PC-9 (cell line): ENCODE measurements around the gene NPSR1. TPM values are rescaled to one million over a fixed set of nuclear protein-coding genes. Genes with fewer than 3 reads are reported as not detected.

ENCODE experiments used
- BruUV-seq: library from RNA; stranded (reverse); fragments of 400-500 nt; replicated peaks from 2 replicates; lab custom pipeline; 2021; lab: Mats Ljungman, UMichigan
- CTCF ChIA-PET: fragments of 300-600 bp; sonication (Branson Sonifier 250); formaldehyde crosslinking; loops from one replicate; lab custom pipeline; 2022; ENCODE audit warnings: antibody characterized with exemption; lab: Charles Lee
- POLR2A ChIA-PET: fragments of 300-600 bp; sonication (Branson Sonifier 250); formaldehyde crosslinking; loops from one replicate; lab custom pipeline; 2022; ENCODE audit warnings: antibody characterized with exemption; ENCODE audit not compliant: unreplicated experiment; lab: Charles Lee
- DNase-seq, 2 experiments: peaks; one replicate each; pipeline versions ENCODE4 v3.0.0 to v3.0.0-alpha.2; 2015 to 2022; ENCODE audit warnings: mixed read lengths in 1 of 2
- H2AFZ ChIP-seq: fragments of 200-600 bp; sonication (generic); 2 replicates; pipeline ENCODE4 v1.8.1; 2017; ENCODE audit warnings: antibody characterized with exemption
- H3F3A ChIP-seq: fragments of 200-600 bp; sonication (generic); 2 replicates; pipeline ENCODE4 v1.8.1; 2017; ENCODE audit warnings: antibody characterized with exemption, mild to moderate bottlenecking, low read depth; ENCODE audit not compliant: insufficient read depth
- H3K27ac ChIP-seq: fragments of 200-600 bp; sonication (generic); 2 replicates; pipeline ENCODE4 v1.6.1; 2016; ENCODE audit warnings: mixed run types
- H3K27me3 ChIP-seq: fragments of 200-600 bp; sonication (generic); 2 replicates; pipeline ENCODE4 v1.6.1; 2016; ENCODE audit warnings: low read depth, mixed run types; ENCODE audit not compliant: insufficient read depth
- H3K36me3 ChIP-seq: fragments of 200-600 bp; sonication (generic); 2 replicates; pipeline ENCODE4 v1.6.1; 2016; ENCODE audit warnings: low read depth, mixed run types
- H3K4me1 ChIP-seq: fragments of 200-600 bp; sonication (generic); replicated peaks from 2 replicates; pipeline ENCODE4 v1.6.1; 2016; ENCODE audit warnings: mixed run types; ENCODE audit not compliant: insufficient read depth
- H3K4me2 ChIP-seq: fragments of 200-600 bp; sonication (generic); 2 replicates; pipeline ENCODE4 v1.6.1; 2017; ENCODE audit warnings: mixed run types
- H3K4me3 ChIP-seq: fragments of 200-600 bp; sonication (generic); 2 replicates; pipeline ENCODE4 v1.6.1; 2016; ENCODE audit warnings: mixed run types
- H3K79me2 ChIP-seq: fragments of 200-600 bp; sonication (generic); 2 replicates; pipeline ENCODE4 v1.6.1; 2017; ENCODE audit warnings: low read depth, mixed run types
- H3K9me2 ChIP-seq: fragments of 200-600 bp; sonication (generic); 2 replicates; pipeline ENCODE4 v1.8.1; 2017; ENCODE audit warnings: mild to moderate bottlenecking; ENCODE audit not compliant: insufficient read depth
- H3K9me3 ChIP-seq: fragments of 200-600 bp; sonication (generic); 2 replicates; pipeline ENCODE4 v1.8.1; 2016; ENCODE audit warnings: low read depth; ENCODE audit not compliant: insufficient read depth
- H4K20me1 ChIP-seq: fragments of 200-600 bp; sonication (generic); 2 replicates; pipeline ENCODE4 v1.8.1; 2017; ENCODE audit not compliant: insufficient read depth
- EZH2 ChIP-seq: fragments of 200-600 bp; sonication (generic); IDR thresholded peaks from 2 replicates; pipeline ENCODE4 v1.8.0; 2017; ENCODE audit warnings: antibody characterized with exemption, low read depth
- intact Hi-C: fragments of 100-400 bp; cut with micrococcal nuclease; formaldehyde crosslinking; loops from one replicate; pipeline ENCODE4 v1.10.0; 2022; ENCODE audit not compliant: unreplicated experiment
- total RNA-seq: library from RNA; stranded (reverse); gene quantifications from 2 replicates; pipeline ENCODE4 v1.2.3, GENCODE V29; 2021
- TF ChIP-seq, protein P1 (sequence below): fragments of 200-600 bp; sonication (generic); conservative IDR thresholded peaks from 2 replicates; pipeline ENCODE4 v1.6.1; 2017; ENCODE audit warnings: mixed run types, antibody characterized with exemption, mild to moderate bottlenecking, moderate library complexity

The NPSR1 gene
- total RNA-seq, 1 experiment from 2014 or later: not detected

GRCh38 chr7:34718867-34719266 lies 60.8 kb downstream of the NPSR1 start:
- Histone ChIP-seq H3F3A (no peaks in the 10 kb centered on the region), H3K27me3 (no peaks in the 10 kb centered on the region), H3K4me1 (0 out of 2 replicates have a peak, but pooled peaks cover 3% of the 10 kb centered on the region), H3K4me3 (no peak overlapping the region), H3K4me2 (no peak overlapping the region), H3K27ac (no peak overlapping the region), H4K20me1 (no peaks in the 10 kb centered on the region), H3K79me2 (no peaks in the 10 kb centered on the region), H2AFZ (no peak overlapping the region), H3K36me3 (no peaks in the 10 kb centered on the region), H3K9me3 (no peaks in the 10 kb centered on the region), H3K9me2 (no peaks in the 10 kb centered on the region)
- ChIA-PET POLR2A (no interaction called here), CTCF (no interaction called here)
- TF ChIP-seq, protein P1, sequence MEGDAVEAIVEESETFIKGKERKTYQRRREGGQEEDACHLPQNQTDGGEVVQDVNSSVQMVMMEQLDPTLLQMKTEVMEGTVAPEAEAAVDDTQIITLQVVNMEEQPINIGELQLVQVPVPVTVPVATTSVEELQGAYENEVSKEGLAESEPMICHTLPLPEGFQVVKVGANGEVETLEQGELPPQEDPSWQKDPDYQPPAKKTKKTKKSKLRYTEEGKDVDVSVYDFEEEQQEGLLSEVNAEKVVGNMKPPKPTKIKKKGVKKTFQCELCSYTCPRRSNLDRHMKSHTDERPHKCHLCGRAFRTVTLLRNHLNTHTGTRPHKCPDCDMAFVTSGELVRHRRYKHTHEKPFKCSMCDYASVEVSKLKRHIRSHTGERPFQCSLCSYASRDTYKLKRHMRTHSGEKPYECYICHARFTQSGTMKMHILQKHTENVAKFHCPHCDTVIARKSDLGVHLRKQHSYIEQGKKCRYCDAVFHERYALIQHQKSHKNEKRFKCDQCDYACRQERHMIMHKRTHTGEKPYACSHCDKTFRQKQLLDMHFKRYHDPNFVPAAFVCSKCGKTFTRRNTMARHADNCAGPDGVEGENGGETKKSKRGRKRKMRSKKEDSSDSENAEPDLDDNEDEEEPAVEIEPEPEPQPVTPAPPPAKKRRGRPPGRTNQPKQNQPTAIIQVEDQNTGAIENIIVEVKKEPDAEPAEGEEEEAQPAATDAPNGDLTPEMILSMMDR: no peak
- TF ChIP-seq EZH2: no peak
- intact Hi-C loops: no loop called here
- BruUV-seq: no TSS peak
- no peak for DNase-seq

GRCh38 chr7:34719636-34720035 lies 61.6 kb downstream of the NPSR1 start:
- H3K36me3 ChIP-seq: no peaks in the 10 kb centered on the region
- no TSS peak for BruUV-seq

DNA sequence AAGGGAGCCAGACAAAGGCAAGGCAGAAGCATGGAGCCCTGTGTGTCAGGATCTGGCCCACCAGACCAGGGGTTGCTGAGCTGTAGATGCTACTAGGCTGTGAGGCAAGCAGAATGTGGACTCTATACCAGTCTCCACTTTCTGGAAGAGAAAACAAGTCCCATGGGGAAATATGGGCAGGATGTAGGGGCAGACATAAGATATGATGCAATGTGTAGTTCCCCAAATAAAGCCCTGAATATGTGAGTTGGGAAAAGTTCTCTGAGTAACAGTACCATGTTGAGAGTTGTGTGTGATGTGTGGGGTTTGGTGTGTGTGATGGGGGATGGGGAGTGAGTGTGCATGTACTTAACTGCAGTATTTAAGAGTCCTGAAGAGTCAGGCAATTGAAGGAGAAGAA lies 62.3 kb downstream of the NPSR1 start:
- Histone ChIP-seq H3F3A (no peaks in the 10 kb centered on the region), H4K20me1 (no peaks in the 10 kb centered on the region), H2AFZ (no peak overlapping the region), H3K9me2 (no peaks in the 10 kb centered on the region), H3K4me2 (no peak overlapping the region), H3K27ac (no peak overlapping the region), H3K36me3 (no peaks in the 10 kb centered on the region), H3K4me1 (0 out of 2 replicates have a peak, but pooled peaks cover 8% of the 10 kb centered on the region), H3K4me3 (no peak overlapping the region), H3K27me3 (no peaks in the 10 kb centered on the region), H3K79me2 (no peaks in the 10 kb centered on the region), H3K9me3 (no peaks in the 10 kb centered on the region)
- DNase-seq: no peak
- TF ChIP-seq EZH2: no peak
- TF ChIP-seq, protein P1: no peak
- POLR2A ChIA-PET: no interaction called here
- intact Hi-C loops: no loop called here
- CTCF ChIA-PET: no interaction called here
- no TSS peak for BruUV-seq

More at GRCh38 chr7:34719636-34720035, 61.6 kb downstream of the NPSR1 start:
- Histone ChIP-seq H3K4me1 (0 out of 2 replicates have a peak, but pooled peaks cover 8% of the 10 kb centered on the region), H3K27ac (no peak overlapping the region), H2AFZ (no peak overlapping the region), H3F3A (no peaks in the 10 kb centered on the region), H3K9me3 (no peaks in the 10 kb centered on the region), H4K20me1 (no peaks in the 10 kb centered on the region), H3K27me3 (no peaks in the 10 kb centered on the region), H3K79me2 (no peaks in the 10 kb centered on the region), H3K4me2 (no peak overlapping the region), H3K4me3 (no peak overlapping the region), H3K9me2 (no peaks in the 10 kb centered on the region)
- POLR2A ChIA-PET: no interaction called here
- DNase-seq: no peak
- TF ChIP-seq, protein P1: no peak
- no peak for TF ChIP-seq EZH2
- CTCF ChIA-PET: interaction anchor here (0.7 kb wide), 1 partner anchor 560 kb away, joined by 3 read pairs; no protein-coding TSS in a partner anchor
- intact Hi-C loops: no loop called here
